Thymus (tissue), 11 donors: ENCODE measurements around the gene SMAD5. TPM values are rescaled to one million over a fixed set of nuclear protein-coding genes. Genes with fewer than 3 reads are reported as not detected.

Source experiments
- DNase-seq, 9 donors: peaks; one replicate each; pipeline ENCODE4 v3.0.0-alpha.2; 2013; ENCODE audit warnings: low spot score in 9 of 9, low read depth in 6 of 9, missing footprints in 1 of 9
- H3K27ac ChIP-seq, 2 donors: one replicate each; pipeline ENCODE4 v1.5.1; 2013; ENCODE audit warnings: control low read depth in 1 of 2, low read depth in 1 of 2, low read length in 1 of 2, mild to moderate bottlenecking in 1 of 2, moderate library complexity in 1 of 2
- H3K27me3 ChIP-seq, 2 donors: one replicate each; pipeline ENCODE4 v1.5.1; 2013; ENCODE audit warnings: low read length in 1 of 2; ENCODE audit not compliant: control insufficient read depth in 2 of 2, insufficient read depth in 1 of 2
- H3K36me3 ChIP-seq, 2 donors: one replicate each; pipeline ENCODE4 v1.5.1; 2013; ENCODE audit warnings: low read length in 1 of 2, mild to moderate bottlenecking in 1 of 2, moderate library complexity in 1 of 2; ENCODE audit not compliant: control insufficient read depth in 2 of 2, insufficient read depth in 2 of 2
- H3K4me1 ChIP-seq, 2 donors: one replicate each; pipeline ENCODE4 v1.5.1; 2013; ENCODE audit warnings: low read length in 2 of 2; ENCODE audit not compliant: control insufficient read depth in 2 of 2, insufficient read depth in 2 of 2
- H3K4me3 ChIP-seq, 2 donors: one replicate each; pipeline ENCODE4 v1.5.1; 2013; ENCODE audit warnings: low read length in 2 of 2, control low read depth in 1 of 2, mild to moderate bottlenecking in 1 of 2
- H3K9me3 ChIP-seq, 2 donors: one replicate each; pipeline ENCODE4 v1.5.1; 2013; ENCODE audit warnings: low read length in 1 of 2, mild to moderate bottlenecking in 1 of 2; ENCODE audit not compliant: control insufficient read depth in 2 of 2, insufficient read depth in 1 of 2
- WGBS: extraction: QIAGEN DNeasy Blood & Tissue Kit; methylation state at CpG from one replicate; pipeline ENCODE4 v1.1.7; 2013; 5-methylcytosine and 5-hydroxymethylcytosine counted together
- polyA plus RNA-seq: library from polyadenylated mRNA; stranded (reverse); fragments of 200-250 nt; gene quantifications from one replicate; pipeline ENCODE4 v1.2.3, GENCODE V29; 2013
- total RNA-seq: library from RNA; stranded (reverse); fragments of 120-200 nt; gene quantifications from one replicate; pipeline ENCODE4 v1.2.4, GENCODE V29; 2013
- donor health status: healthy.

Gene SMAD5
- total and polyA plus RNA-seq, 2 donors, result 12.2 to 20.1 TPM

DNA sequence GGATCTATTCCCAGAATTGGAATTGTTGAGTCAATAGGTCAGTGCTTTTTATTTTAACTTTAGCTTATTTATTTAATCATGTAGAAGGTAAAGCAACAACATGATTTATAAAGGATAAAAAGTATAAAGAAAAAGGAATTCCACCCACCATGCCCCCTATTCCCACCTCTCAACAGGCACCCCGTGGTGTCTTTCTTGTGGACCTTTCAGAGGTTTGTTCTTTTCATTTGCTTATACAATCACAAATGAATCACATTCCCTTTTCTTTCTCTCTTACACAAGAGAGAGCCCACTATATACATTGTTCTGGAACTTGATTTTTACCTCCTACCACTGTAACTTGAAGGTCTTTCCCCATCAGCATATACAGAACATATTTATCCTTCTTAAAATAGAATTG is 97.5 kb downstream of the SMAD5 start:
- WGBS, result 27% methylated on average over 1 of the region's 1 CpG
- Histone ChIP-seq H3K27me3 (peaks cover 0 to 11% of the 10 kb centered on the region in 2 donors), H3K4me3 (no peak overlapping the region), H3K36me3 (no peaks in the 10 kb centered on the region), H3K27ac (no peak overlapping the region), H3K9me3 (no peaks in the 10 kb centered on the region), H3K4me1 (no peaks in the 10 kb centered on the region)
- DNase-seq, result no peak

DNA sequence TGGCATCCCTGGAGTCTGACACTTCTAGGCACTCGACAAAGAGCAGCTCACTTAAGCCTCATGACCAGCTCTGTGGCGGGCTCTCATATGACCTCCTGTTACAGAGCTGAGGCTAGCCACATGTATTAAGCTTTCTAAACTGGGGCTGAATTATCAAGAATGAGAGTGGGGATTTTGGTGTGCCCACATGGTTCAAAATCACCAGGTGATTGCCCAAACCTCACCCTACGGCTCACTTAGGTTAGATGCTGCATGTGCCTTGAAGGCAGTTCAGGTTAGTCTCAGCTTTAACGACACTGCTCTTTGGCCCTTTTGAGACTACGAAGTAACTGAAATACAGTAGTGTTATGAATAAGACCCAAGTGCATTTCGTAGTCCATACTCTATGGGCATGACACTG is 99.7 kb downstream of the SMAD5 start:
- Histone ChIP-seq H3K4me3 (no peak overlapping the region), H3K9me3 (no peaks in the 10 kb centered on the region), H3K27me3 (peaks cover 0 to 11% of the 10 kb centered on the region in 2 donors), H3K4me1 (no peaks in the 10 kb centered on the region), H3K36me3 (no peaks in the 10 kb centered on the region), H3K27ac (no peak overlapping the region)
- WGBS, result 95% methylated on average over 6 of the region's 6 CpGs
- no peak for DNase-seq

Other genes starting within 250 kb of the SMAD5 start
- gene IL9, start 237.0 kb upstream of the SMAD5 start, total RNA-seq, result 0.52 TPM
- 2.7 TPM for gene IL9, start 237.0 kb upstream of the SMAD5 start, polyA plus RNA-seq
- not detected for gene LECT2, start 177.9 kb upstream of the SMAD5 start, total RNA-seq
- gene LECT2, start 177.9 kb upstream of the SMAD5 start, polyA plus RNA-seq, result not detected
- gene TGFBI, start 103.9 kb upstream of the SMAD5 start, total RNA-seq, result 76.8 TPM
- 294 TPM for gene TGFBI, start 103.9 kb upstream of the SMAD5 start, polyA plus RNA-seq
- gene SMIM32, start 60.3 kb downstream of the SMAD5 start, total RNA-seq, result not detected
- gene SMIM32, start 60.3 kb downstream of the SMAD5 start, polyA plus RNA-seq, result 0.05 TPM
- gene TRPC7, start 232.7 kb downstream of the SMAD5 start, total RNA-seq, result 0.09 TPM
- 0.07 TPM for gene TRPC7, start 232.7 kb downstream of the SMAD5 start, polyA plus RNA-seq